MM.1S (cell line): ENCODE data around the gene ETV6.

Experiments
- DNase-seq: peaks from one replicate; pipeline ENCODE4 v3.0.0-alpha.2; 2015
- H2AFZ ChIP-seq: fragments of 300-600 bp; sonication (generic); 2 replicates; pipeline ENCODE4 v1.6.0; 2016; ENCODE audit warnings: antibody characterized with exemption, low read length
- H3F3A ChIP-seq: fragments of 300-600 bp; sonication (generic); 2 replicates; pipeline ENCODE4 v1.6.1; 2016; ENCODE audit warnings: mild to moderate bottlenecking, antibody characterized with exemption, low read length, moderate library complexity, mixed read lengths; ENCODE audit not compliant: insufficient read depth
- H3K27ac ChIP-seq: fragments of 300-600 bp; sonication (generic); 2 replicates; pipeline ENCODE4 v1.5.1; 2016; ENCODE audit warnings: mild to moderate bottlenecking, low read length
- H3K27me3 ChIP-seq: fragments of 300-600 bp; sonication (generic); replicated peaks from 2 replicates; pipeline ENCODE4 v1.6.0; 2016; ENCODE audit warnings: low read length; ENCODE audit not compliant: insufficient read depth
- H3K36me3 ChIP-seq: fragments of 300-600 bp; sonication (generic); replicated peaks from 2 replicates; pipeline ENCODE4 v1.6.1; 2016; ENCODE audit warnings: mild to moderate bottlenecking, low read length, mixed read lengths; ENCODE audit not compliant: insufficient read depth
- H3K4me1 ChIP-seq: fragments of 300-600 bp; sonication (generic); 2 replicates; pipeline ENCODE4 v1.6.1; 2016; ENCODE audit warnings: low read length, mixed read lengths
- H3K4me2 ChIP-seq: fragments of 300-600 bp; sonication (generic); 2 replicates; pipeline ENCODE4 v1.6.0; 2016; ENCODE audit warnings: low read depth, low read length
- H3K4me3 ChIP-seq: fragments of 300-600 bp; sonication (generic); 2 replicates; pipeline ENCODE4 v1.5.1; 2016; ENCODE audit warnings: low read length, mixed read lengths
- H3K79me2 ChIP-seq: fragments of 300-600 bp; sonication (generic); 2 replicates; pipeline ENCODE4 v1.6.1; 2016; ENCODE audit warnings: mixed run types, low read length, mixed read lengths
- H3K9ac ChIP-seq: fragments of 300-600 bp; sonication (generic); 2 replicates; pipeline ENCODE4 v1.6.1; 2016; ENCODE audit warnings: low read length, mixed read lengths
- H3K9me2 ChIP-seq: fragments of 300-600 bp; sonication (generic); replicated peaks from 2 replicates; pipeline ENCODE4 v1.6.1; 2016; ENCODE audit warnings: mild to moderate bottlenecking, low read length, mixed read lengths; ENCODE audit not compliant: insufficient read depth
- H3K9me3 ChIP-seq: fragments of 300-600 bp; sonication (generic); replicated peaks from 2 replicates; pipeline ENCODE4 v1.6.1; 2016; ENCODE audit warnings: mild to moderate bottlenecking, low read length, mixed read lengths; ENCODE audit not compliant: insufficient read depth
- H4K20me1 ChIP-seq: fragments of 300-600 bp; sonication (generic); 2 replicates; pipeline ENCODE4 v1.6.1; 2016; ENCODE audit warnings: mild to moderate bottlenecking, low read length, moderate library complexity, mixed read lengths; ENCODE audit not compliant: insufficient read depth
- CTCF ChIP-seq: fragments of 300-600 bp; sonication (generic); IDR thresholded peaks from 2 replicates; pipeline ENCODE4 v1.5.1; 2016; ENCODE audit warnings: antibody characterized with exemption, low read length, mixed read lengths
- EZH2 ChIP-seq: fragments of 300-600 bp; sonication (generic); optimal IDR thresholded peaks from 2 replicates; pipeline ENCODE3; 2017; ENCODE audit warnings: low read depth, mild to moderate bottlenecking, antibody characterized with exemption, low read length, mixed read lengths
- EZH2phosphoT487 ChIP-seq: fragments of 300-600 bp; sonication (generic); IDR thresholded peaks from 2 replicates; pipeline ENCODE4 v1.6.1; 2018; ENCODE audit warnings: antibody characterized with exemption, low read length

Gene ETV6

GRCh38 chr12:11684393-11684792 is 34.9 kb downstream of the ETV6 start:
- Histone ChIP-seq H3K4me1 (no peaks in the 10 kb centered on the region), H3K4me2 (no peak overlapping the region), H3K79me2 (peaks cover 39% of the 10 kb centered on the region), H3K9me3 (no peaks in the 10 kb centered on the region), H3K4me3 (no peak overlapping the region), H3K36me3 (no peaks in the 10 kb centered on the region), H3K27ac (no peak overlapping the region), H3F3A (no peaks in the 10 kb centered on the region), H4K20me1 (no peaks in the 10 kb centered on the region), H3K9ac (no peak overlapping the region), H3K27me3 (no peaks in the 10 kb centered on the region), H3K9me2 (no peaks in the 10 kb centered on the region), H2AFZ (no peak overlapping the region)
- no peak for DNase-seq
- no peak for TF ChIP-seq EZH2phosphoT487
- TF ChIP-seq CTCF = no peak
- TF ChIP-seq EZH2 = no peak

- no peaks in the 10 kb centered on the region for H3K9me2 ChIP-seq
- H3F3A ChIP-seq = no peaks in the 10 kb centered on the region
- no peaks in the 10 kb centered on the region for H3K27me3 ChIP-seq
- H3K36me3 ChIP-seq = no peaks in the 10 kb centered on the region
- no peaks in the 10 kb centered on the region for H3K4me1 ChIP-seq
- H2AFZ ChIP-seq = no peak overlapping the region
- no peak overlapping the region for H3K9ac ChIP-seq
- DNase-seq = no peak
- no peak overlapping the region for H3K4me3 ChIP-seq
- H3K27ac ChIP-seq = no peak overlapping the region
- H3K9me3 ChIP-seq = no peaks in the 10 kb centered on the region
- H3K4me2 ChIP-seq = no peak overlapping the region
- TF ChIP-seq EZH2phosphoT487 = no peak
- TF ChIP-seq EZH2 = no peak
- no peak for TF ChIP-seq CTCF
- H4K20me1 ChIP-seq = no peaks in the 10 kb centered on the region
- peaks cover 36% of the 10 kb centered on the region for H3K79me2 ChIP-seq
These were observed 35.3 kb downstream of the ETV6 start for GRCh38 chr12:11684811-11685210.

GRCh38 chr12:11685316-11685715 is 35.8 kb downstream of the ETV6 start:
- Histone ChIP-seq H2AFZ (no peak overlapping the region), H3K79me2 (peaks cover 41% of the 10 kb centered on the region), H3K9ac (no peak overlapping the region), H3K4me3 (no peak overlapping the region), H4K20me1 (no peaks in the 10 kb centered on the region), H3K9me3 (no peaks in the 10 kb centered on the region), H3K27me3 (no peaks in the 10 kb centered on the region), H3K36me3 (no peaks in the 10 kb centered on the region), H3K4me2 (no peak overlapping the region), H3F3A (no peaks in the 10 kb centered on the region), H3K9me2 (no peaks in the 10 kb centered on the region), H3K27ac (no peak overlapping the region), H3K4me1 (no peaks in the 10 kb centered on the region)
- TF ChIP-seq EZH2 = no peak
- no peak for TF ChIP-seq EZH2phosphoT487
- TF ChIP-seq CTCF = no peak
- DNase-seq = no peak
